ENCODE data around the gene AFDN. TPM values are rescaled to one million over a fixed set of nuclear protein-coding genes. Genes with fewer than 3 reads are reported as not detected.

Gene AFDN
- total RNA-seq, 1 experiment from 2014 or later = 108 TPM

- no peaks in the 10 kb centered on the region for H3K9me3 ChIP-seq (ENCODE audit: insufficient read depth, low read depth)
- H3K4me1 ChIP-seq (replicated peaks; ENCODE audit: insufficient read depth) = peaks cover 10% of the 10 kb centered on the region; the same call in 1 of the 2 replicates
- TF ChIP-seq CTCF (conservative IDR thresholded peaks at IDR 0.05) = no peak
- no peak for TF ChIP-seq EZH2 (IDR thresholded peaks at IDR 0.05; ENCODE audit: low read depth)
- H3K27me3 ChIP-seq (ENCODE audit: insufficient read depth, low read depth) = no peaks in the 10 kb centered on the region
- no peaks in the 10 kb centered on the region for H3F3A ChIP-seq (ENCODE audit: insufficient read depth, low read depth)
- H3K36me3 ChIP-seq (ENCODE audit: low read depth) = peaks cover 25% of the 10 kb centered on the region; the same call in 1 of the 2 replicates
- no peak overlapping the region for H3K4me2 ChIP-seq
- no peak overlapping the region for H2AFZ ChIP-seq
- H3K9me2 ChIP-seq (ENCODE audit: insufficient read depth) = no peaks in the 10 kb centered on the region
- no peak for DNase-seq
- no peak overlapping the region for H3K27ac ChIP-seq
- no peak overlapping the region for H3K4me3 ChIP-seq
- BruUV-seq (replicated peaks) = no TSS peak
- ChIA-PET CTCF (no interaction called here), POLR2A (ENCODE audit: unreplicated experiment) (no interaction called here)
- H3K79me2 ChIP-seq (ENCODE audit: low read depth) = no peaks in the 10 kb centered on the region
- no peaks in the 10 kb centered on the region for H4K20me1 ChIP-seq (ENCODE audit: insufficient read depth)
- intact Hi-C loops (cut with micrococcal nuclease; ENCODE audit: unreplicated experiment) = no loop called here
These were observed 125.8 kb downstream of the AFDN start for GRCh38 chr6:167952512-167952859.

GRCh38 chr6:167953551-167953950 lies 126.8 kb downstream of the AFDN start:
- H3K27me3 ChIP-seq (ENCODE audit: insufficient read depth, low read depth) = no peaks in the 10 kb centered on the region
- ChIA-PET CTCF (no interaction called here), POLR2A (ENCODE audit: unreplicated experiment) (no interaction called here)
- BruUV-seq (replicated peaks) = no TSS peak
- no peak for DNase-seq
- H3F3A ChIP-seq (ENCODE audit: insufficient read depth, low read depth) = no peaks in the 10 kb centered on the region
- H3K36me3 ChIP-seq (ENCODE audit: low read depth) = peaks cover 26% of the 10 kb centered on the region; the same call in 1 of the 2 replicates
- no peaks in the 10 kb centered on the region for H3K9me3 ChIP-seq (ENCODE audit: insufficient read depth, low read depth)
- H3K27ac ChIP-seq = no peak overlapping the region
- no peaks in the 10 kb centered on the region for H4K20me1 ChIP-seq (ENCODE audit: insufficient read depth)
- no peak overlapping the region for H3K4me3 ChIP-seq
- intact Hi-C loops (cut with micrococcal nuclease; ENCODE audit: unreplicated experiment) = no loop called here
- no peak overlapping the region for H2AFZ ChIP-seq
- H3K4me2 ChIP-seq = no peak overlapping the region
- H3K79me2 ChIP-seq (ENCODE audit: low read depth) = no peaks in the 10 kb centered on the region
- no peaks in the 10 kb centered on the region for H3K9me2 ChIP-seq (ENCODE audit: insufficient read depth)
- TF ChIP-seq CTCF (conservative IDR thresholded peaks at IDR 0.05) (no peak), EZH2 (IDR thresholded peaks at IDR 0.05; ENCODE audit: low read depth) (no peak)
- peaks cover 16% of the 10 kb centered on the region; the same call in 1 of the 2 replicates for H3K4me1 ChIP-seq (replicated peaks; ENCODE audit: insufficient read depth)

- Histone ChIP-seq H3K4me2 (no peak overlapping the region), H3K4me1 (replicated peaks; ENCODE audit: insufficient read depth) (peaks cover 16% of the 10 kb centered on the region; the same call in 1 of the 2 replicates), H3F3A (ENCODE audit: insufficient read depth, low read depth) (no peaks in the 10 kb centered on the region), H2AFZ (no peak overlapping the region), H3K36me3 (ENCODE audit: low read depth) (peaks cover 25% of the 10 kb centered on the region; the same call in 1 of the 2 replicates), H3K9me3 (ENCODE audit: insufficient read depth, low read depth) (no peaks in the 10 kb centered on the region), H4K20me1 (ENCODE audit: insufficient read depth) (no peaks in the 10 kb centered on the region), H3K27me3 (ENCODE audit: insufficient read depth, low read depth) (no peaks in the 10 kb centered on the region), H3K9me2 (ENCODE audit: insufficient read depth) (no peaks in the 10 kb centered on the region), H3K79me2 (ENCODE audit: low read depth) (no peaks in the 10 kb centered on the region), H3K4me3 (no peak overlapping the region), H3K27ac (no peak overlapping the region)
- intact Hi-C loops (cut with micrococcal nuclease; ENCODE audit: unreplicated experiment) = no loop called here
- ChIA-PET POLR2A (ENCODE audit: unreplicated experiment) (no interaction called here), CTCF (no interaction called here)
- no TSS peak for BruUV-seq (replicated peaks)
- no peak for DNase-seq
- TF ChIP-seq CTCF (conservative IDR thresholded peaks at IDR 0.05) (no peak), EZH2 (IDR thresholded peaks at IDR 0.05; ENCODE audit: low read depth) (no peak)
These were observed 127.4 kb downstream of the AFDN start for GRCh38 chr6:167954151-167954550.

Measured in PC-9 (cell line).